Body of pancreas (tissue), 4 donors: ENCODE results near the gene EYS. TPM values are rescaled to one million over a fixed set of nuclear protein-coding genes. Genes with fewer than 3 reads are reported as not detected.
"Not testable (repeated sequence)": the region's sequence is repeated elsewhere in the genome, so short reads cannot be mapped to it uniquely, and the experiment has no call there.

Experiments used
- ATAC-seq: fragments of 150-250 bp; one replicate; pipeline ENCODE4 v1.9.1; 2016
- DNase-seq, 4 donors: peaks; one replicate each; pipeline ENCODE4 v3.0.0-alpha.2; 2019
- H3K27ac ChIP-seq, 4 donors: fragments of 200-600 bp; sonication (generic); 1 replicate in 3 of 4; 2 replicates in 1 of 4; pipeline versions ENCODE4 v1.5.1 to v1.6.1; 2016 to 2019; ENCODE audit warnings: mild to moderate bottlenecking in 1 of 4, mixed read lengths in 1 of 4, moderate library complexity in 1 of 4
- H3K27me3 ChIP-seq, 2 donors: fragments of 200-600 bp; sonication (generic); one replicate each; pipeline ENCODE4 v1.6.0; 2016; ENCODE audit warnings: mild to moderate bottlenecking in 1 of 2
- H3K36me3 ChIP-seq, 2 donors: fragments of 200-600 bp; sonication (generic); replicated peaks in 1 of 2; 2 replicates each; pipeline ENCODE4 v1.5.1; 2016; ENCODE audit warnings: low read depth in 2 of 2; ENCODE audit not compliant: insufficient read depth in 1 of 2
- H3K4me1 ChIP-seq: fragments of 200-600 bp; sonication (generic); one replicate; pipeline ENCODE4 v1.6.0; 2016
- H3K4me3 ChIP-seq, 2 donors: fragments of 200-600 bp; sonication (generic); 1 replicate in 1 of 2; 2 replicates in 1 of 2; pipeline ENCODE4 v1.5.1; 2016 to 2019
- H3K9me3 ChIP-seq, 3 donors: fragments of 200-600 bp; sonication (generic); 1 replicate in 2 of 3; 2 replicates in 1 of 3; pipeline ENCODE4 v1.5.1; 2016
- POLR2A ChIP-seq, 3 donors: fragments of 450-650 bp; IDR thresholded peaks; one replicate each; pipeline ENCODE4 v1.6.1; 2016; ENCODE audit warnings: antibody characterized with exemption in 3 of 3, mild to moderate bottlenecking in 2 of 3
- WGBS, 2 donors: methylation state at CpG; one replicate each; pipeline ENCODE4 v1.1.5; 2017; 5-methylcytosine and 5-hydroxymethylcytosine counted together
- intact Hi-C: fragments of 100-400 bp; cut with DNase I; formaldehyde crosslinking; loops from one replicate; pipeline ENCODE4 v1.15.1; 2023
- total RNA-seq, 2 donors: library from RNA; depleted of rRNA; stranded (reverse); fragments of >200 nt; gene quantifications; one replicate each; pipeline ENCODE4 v1.1.0, GENCODE V29; 2016
- TF ChIP-seq, protein P1 (sequence below), 7 experiments: fragments of 450-650 bp in 4 of 7; fragments of 200-600 bp in 3 of 7; sonication (generic) in 3 of 7; IDR thresholded peaks; one replicate each; pipeline ENCODE4 v1.5.1; 2016 to 2019; ENCODE audit warnings: antibody characterized with exemption in 7 of 7

Gene EYS
- total RNA-seq, 2 donors from 2014 or later: 0.26 TPM; not detected in 1

DNA sequence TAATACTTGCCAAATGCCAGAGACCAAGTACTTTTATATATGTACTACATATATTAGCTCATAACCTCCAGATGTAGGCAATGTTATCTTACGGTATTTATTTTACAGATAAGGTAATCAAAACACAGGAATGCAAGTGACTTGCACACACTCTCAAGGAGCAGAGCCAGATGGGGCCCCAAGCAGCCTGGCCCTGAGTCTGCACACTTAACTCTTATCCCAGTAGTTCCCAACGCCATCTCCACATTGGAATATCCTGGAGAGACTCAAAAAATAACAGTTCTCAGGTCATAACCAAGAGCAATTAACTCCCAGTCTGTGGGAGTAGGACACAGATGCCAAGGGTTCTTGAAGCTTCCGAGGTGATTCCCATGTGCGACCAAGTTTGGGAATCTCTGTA lies 1672.7 kb downstream of the EYS start:
- no peaks in the 10 kb centered on the region for H3K36me3 ChIP-seq
- H3K9me3 ChIP-seq: no peaks in the 10 kb centered on the region
- H3K27ac ChIP-seq: no peak overlapping the region
- intact Hi-C loops: no loop called here
- 58 to 63% methylated on average over 4 of the region's 4 CpGs for whole genome bisulfite sequencing, 2 donors
- H3K4me3 ChIP-seq: no peak overlapping the region
- DNase-seq (no peak), ATAC-seq (no peak)
- TF ChIP-seq, protein P1, sequence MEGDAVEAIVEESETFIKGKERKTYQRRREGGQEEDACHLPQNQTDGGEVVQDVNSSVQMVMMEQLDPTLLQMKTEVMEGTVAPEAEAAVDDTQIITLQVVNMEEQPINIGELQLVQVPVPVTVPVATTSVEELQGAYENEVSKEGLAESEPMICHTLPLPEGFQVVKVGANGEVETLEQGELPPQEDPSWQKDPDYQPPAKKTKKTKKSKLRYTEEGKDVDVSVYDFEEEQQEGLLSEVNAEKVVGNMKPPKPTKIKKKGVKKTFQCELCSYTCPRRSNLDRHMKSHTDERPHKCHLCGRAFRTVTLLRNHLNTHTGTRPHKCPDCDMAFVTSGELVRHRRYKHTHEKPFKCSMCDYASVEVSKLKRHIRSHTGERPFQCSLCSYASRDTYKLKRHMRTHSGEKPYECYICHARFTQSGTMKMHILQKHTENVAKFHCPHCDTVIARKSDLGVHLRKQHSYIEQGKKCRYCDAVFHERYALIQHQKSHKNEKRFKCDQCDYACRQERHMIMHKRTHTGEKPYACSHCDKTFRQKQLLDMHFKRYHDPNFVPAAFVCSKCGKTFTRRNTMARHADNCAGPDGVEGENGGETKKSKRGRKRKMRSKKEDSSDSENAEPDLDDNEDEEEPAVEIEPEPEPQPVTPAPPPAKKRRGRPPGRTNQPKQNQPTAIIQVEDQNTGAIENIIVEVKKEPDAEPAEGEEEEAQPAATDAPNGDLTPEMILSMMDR (IDR thresholded peaks at IDR 0.05): no peak
- no peak for TF ChIP-seq POLR2A (IDR thresholded peaks at IDR 0.05)
- no peaks in the 10 kb centered on the region for H3K27me3 ChIP-seq
- H3K4me1 ChIP-seq: no peaks in the 10 kb centered on the region

DNA sequence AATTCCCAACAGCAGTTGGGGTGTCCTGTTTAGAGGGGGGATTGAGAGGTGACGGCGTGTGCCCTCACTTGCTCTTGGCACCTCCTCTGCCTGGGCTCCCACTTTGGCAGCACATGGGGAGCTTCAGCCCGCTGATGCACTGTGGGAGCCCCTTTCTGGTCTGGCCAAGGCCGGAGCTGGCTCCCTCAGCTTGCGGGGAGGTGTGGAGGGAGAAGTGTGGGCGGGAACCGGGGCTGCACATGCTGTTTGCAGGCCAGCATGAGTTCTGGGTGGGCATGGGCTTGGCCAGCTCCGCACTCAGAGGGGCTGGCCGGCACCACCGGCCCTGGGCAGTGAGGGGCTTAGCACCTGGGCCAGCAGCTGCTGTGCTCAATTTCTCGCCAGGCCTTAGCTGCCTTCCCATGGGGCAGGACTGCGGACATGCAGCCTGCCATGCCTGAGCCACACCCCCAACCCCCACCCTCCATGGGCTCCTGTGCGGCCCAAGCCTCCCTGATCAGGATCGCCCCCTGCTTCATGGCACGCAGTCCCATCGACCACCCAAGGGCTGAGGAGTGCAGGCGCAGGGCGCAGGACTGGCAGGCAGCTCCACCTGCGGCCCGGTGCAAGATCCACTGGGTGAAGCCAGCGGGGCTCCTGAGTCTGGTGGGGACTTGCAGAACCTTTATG lies 1675.9 kb downstream of the EYS start:
- H3K36me3 ChIP-seq, H3K27ac ChIP-seq, H3K4me1 ChIP-seq, H3K27me3 ChIP-seq, DNase-seq, H3K4me3 ChIP-seq, ATAC-seq, intact Hi-C loops, H3K9me3 ChIP-seq: not testable (repeated sequence)
- 84 to 92% methylated on average over 9 to 21 of the region's 21 CpGs for WGBS, 2 donors

DNA sequence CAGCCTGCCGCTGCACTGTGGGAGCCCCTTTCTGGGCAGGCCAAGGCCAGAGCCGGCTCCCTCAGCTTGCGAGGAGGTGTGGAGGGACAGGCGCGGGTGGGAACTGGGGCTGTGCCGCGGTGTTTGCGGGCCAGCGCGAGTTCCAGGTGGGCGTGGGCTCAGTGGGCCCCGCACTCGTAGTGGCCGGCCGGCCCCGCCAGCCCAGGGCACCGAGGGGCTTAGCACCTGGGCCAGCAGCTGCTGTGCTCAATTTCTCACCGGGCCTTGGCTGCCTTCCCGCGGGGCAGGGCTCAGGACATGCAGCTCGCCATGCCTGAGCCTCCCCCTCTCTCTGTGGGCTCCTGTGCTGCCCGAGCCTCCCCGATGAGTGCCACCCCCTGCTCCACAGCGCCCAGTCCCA lies 1683.3 kb downstream of the EYS start:
- TF ChIP-seq, protein P1 (IDR thresholded peaks at IDR 0.05): no peak
- no peak for TF ChIP-seq POLR2A (IDR thresholded peaks at IDR 0.05)
- ATAC-seq (no peak), DNase-seq (no peak)
- H3K9me3 ChIP-seq: no peaks in the 10 kb centered on the region
- no peak overlapping the region for H3K27ac ChIP-seq
- no peaks in the 10 kb centered on the region for H3K27me3 ChIP-seq
- H3K4me3 ChIP-seq: no peak overlapping the region
- no peaks in the 10 kb centered on the region for H3K36me3 ChIP-seq
- WGBS, 2 donors: 83 to 86% methylated on average over 7 to 21 of the region's 24 CpGs
- intact Hi-C loops: no loop called here
- H3K4me1 ChIP-seq: no peaks in the 10 kb centered on the region

DNA sequence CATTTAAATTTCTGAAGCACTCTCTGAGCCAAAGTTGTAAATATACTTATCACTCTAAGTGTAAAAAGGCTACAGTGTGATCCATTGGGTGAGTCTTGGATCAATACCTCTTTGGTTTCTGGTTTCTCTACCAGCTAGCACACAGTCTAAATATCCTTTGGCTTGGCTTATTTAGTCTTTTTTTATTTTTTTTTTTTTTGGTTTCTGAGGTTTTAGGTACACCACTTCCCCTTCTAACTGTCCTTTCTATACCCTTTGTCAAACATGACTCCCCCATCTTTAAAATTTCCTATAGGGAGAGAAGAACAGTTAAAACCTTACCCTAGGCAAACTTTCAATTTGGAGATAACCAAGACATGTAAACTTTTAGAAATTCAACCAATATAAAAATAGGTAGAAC lies 1692.4 kb downstream of the EYS start:
- Histone ChIP-seq H3K36me3 (no peaks in the 10 kb centered on the region), H3K9me3 (no peaks in the 10 kb centered on the region), H3K4me3 (no peak overlapping the region), H3K27me3 (no peaks in the 10 kb centered on the region), H3K27ac (no peak overlapping the region), H3K4me1 (no peaks in the 10 kb centered on the region)
- no peak for DNase-seq
- intact Hi-C loops: no loop called here
- TF ChIP-seq, protein P1 (IDR thresholded peaks at IDR 0.05): no peak
- no peak for TF ChIP-seq POLR2A (IDR thresholded peaks at IDR 0.05)
- ATAC-seq: no peak

DNA sequence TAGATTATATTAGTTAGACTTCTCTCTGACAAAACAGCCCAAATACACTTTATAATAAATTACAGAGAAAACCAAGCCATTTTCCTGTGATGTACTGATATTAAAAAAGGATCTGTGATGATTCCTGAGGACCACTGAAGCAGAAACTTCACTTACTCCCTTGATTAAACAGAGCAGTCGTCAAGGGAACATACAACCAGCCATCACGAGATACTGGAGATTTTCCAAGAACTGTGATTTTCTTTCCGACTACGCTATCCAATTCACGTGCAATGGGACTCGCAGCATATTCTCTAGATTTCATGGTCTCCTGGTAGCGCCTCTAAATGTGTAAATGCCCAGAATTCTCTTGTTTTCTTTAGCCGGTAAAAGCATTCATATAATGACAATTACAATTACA lies 1694.0 kb downstream of the EYS start:
- no peak for DNase-seq
- WGBS, 2 donors: 54 to 55% methylated on average over 8 of the region's 8 CpGs
- no peak for ATAC-seq

More for the DNA sequence above, 1694.0 kb downstream of the EYS start:
- no peaks in the 10 kb centered on the region for H3K9me3 ChIP-seq
- no peak for TF ChIP-seq POLR2A (IDR thresholded peaks at IDR 0.05)
- TF ChIP-seq, protein P1 (IDR thresholded peaks at IDR 0.05): no peak
- no peaks in the 10 kb centered on the region for H3K36me3 ChIP-seq
- intact Hi-C loops: no loop called here
- H3K4me3 ChIP-seq: no peak overlapping the region
- no peaks in the 10 kb centered on the region for H3K27me3 ChIP-seq
- no peaks in the 10 kb centered on the region for H3K4me1 ChIP-seq
- H3K27ac ChIP-seq: no peak overlapping the region
